HEK293 (cell line): Measurements from ENCODE around the gene PPP6R1.

Experiments
- CTCF ChIA-PET: fragments of 350-600 bp; formaldehyde crosslinking; extraction: SDS; loops from one replicate; lab custom pipeline; 2021; ENCODE audit warnings: antibody characterized with exemption; lab: Yijun Ruan, JAX
- POLR2A ChIA-PET: fragments of 300-600 bp; formaldehyde crosslinking; extraction: SDS; loops from one replicate; lab custom pipeline; 2020; ENCODE audit warnings: antibody characterized with exemption, inconsistent platforms; lab: Yijun Ruan, JAX
- H3K27ac ChIP-seq: fragments of 200-500 bp; sonication (Bioruptor generic); 2 replicates; pipeline ENCODE4 v1.5.1; 2014; ENCODE audit warnings: low read depth, low read length, control low read depth, inconsistent platforms; ENCODE audit errors: extremely low read depth
- H3K36me3 ChIP-seq, 2 experiments: fragments of 200-500 bp in 1 of 2; sonication (Bioruptor generic) in 1 of 2; 1 replicate in 1 of 2; 2 replicates in 1 of 2; pipeline ENCODE4 v1.5.1; 2014 to 2017; ENCODE audit warnings: inconsistent platforms in 2 of 2, low read length in 2 of 2; ENCODE audit not compliant: control insufficient read depth in 2 of 2, insufficient read depth in 1 of 2
- H3K4me1 ChIP-seq: fragments of 200-500 bp; sonication (Bioruptor generic); 2 replicates; pipeline ENCODE4 v1.5.1; 2014; ENCODE audit warnings: mild to moderate bottlenecking, low read length, inconsistent platforms; ENCODE audit not compliant: control insufficient read depth, insufficient read depth
- H3K4me3 ChIP-seq: 2 replicates; pipeline ENCODE4 v1.5.1; 2011; ENCODE audit warnings: low read depth, mild to moderate bottlenecking, control low read depth, low read length, moderate library complexity
- H3K9me3 ChIP-seq: fragments of 200-500 bp; sonication (Bioruptor generic); 2 replicates; pipeline ENCODE4 v1.5.1; 2014; ENCODE audit warnings: low read depth, low read length, inconsistent platforms; ENCODE audit not compliant: control insufficient read depth, insufficient read depth
- EGR2 ChIP-seq: fragments of 450-650 bp; formaldehyde crosslinking; IDR thresholded peaks from 2 replicates; pipeline ENCODE4 v1.5.1; 2016; ENCODE audit warnings: low read depth, missing biosample characterization, missing genetic modification characterization
- SALL2 ChIP-seq: fragments of 450-650 bp; formaldehyde crosslinking; IDR thresholded peaks from 2 replicates; pipeline ENCODE4 v1.5.0; 2017; ENCODE audit warnings: missing biosample characterization, mild to moderate bottlenecking, missing genetic modification characterization, borderline replicate concordance
- SCRT2 ChIP-seq: fragments of 450-650 bp; formaldehyde crosslinking; IDR thresholded peaks from 2 replicates; pipeline ENCODE4 v1.5.1; 2016; ENCODE audit warnings: missing biosample characterization, missing genetic modification characterization
- SP3 ChIP-seq: fragments of 450-650 bp; formaldehyde crosslinking; IDR thresholded peaks from 2 replicates; pipeline ENCODE4 v1.5.1; 2016; ENCODE audit warnings: missing biosample characterization, missing genetic modification characterization
- ZBTB17 ChIP-seq: fragments of 450-650 bp; formaldehyde crosslinking; IDR thresholded peaks from 2 replicates; pipeline ENCODE4 v1.5.1; 2016; ENCODE audit warnings: missing biosample characterization, missing genetic modification characterization
- ZFHX2 ChIP-seq: fragments of 450-650 bp; formaldehyde crosslinking; conservative IDR thresholded peaks from 2 replicates; pipeline ENCODE4 v1.5.1; 2016; ENCODE audit warnings: missing biosample characterization, missing genetic modification characterization
- ZIC2 ChIP-seq: fragments of 450-650 bp; formaldehyde crosslinking; IDR thresholded peaks from 2 replicates; pipeline ENCODE4 v1.5.1; 2016; ENCODE audit warnings: missing biosample characterization, missing genetic modification characterization
- ZNF140 ChIP-seq: fragments of 450-650 bp; formaldehyde crosslinking; IDR thresholded peaks from 2 replicates; pipeline ENCODE4 v1.5.1; 2016; ENCODE audit warnings: missing biosample characterization, missing genetic modification characterization
- ZNF302 ChIP-seq: fragments of 450-650 bp; formaldehyde crosslinking; IDR thresholded peaks from 2 replicates; pipeline ENCODE4 v1.5.1; 2016; ENCODE audit warnings: missing biosample characterization, missing genetic modification characterization, low read depth
- ZNF530 ChIP-seq: fragments of 450-650 bp; formaldehyde crosslinking; IDR thresholded peaks from 2 replicates; pipeline ENCODE4 v1.5.1; 2016; ENCODE audit warnings: low read depth, missing biosample characterization, missing genetic modification characterization
- ZNF600 ChIP-seq: fragments of 450-650 bp; formaldehyde crosslinking; IDR thresholded peaks from 2 replicates; pipeline ENCODE4 v1.5.1; 2016; ENCODE audit warnings: missing biosample characterization, missing genetic modification characterization
- ZNF621 ChIP-seq: fragments of 450-650 bp; formaldehyde crosslinking; IDR thresholded peaks from 2 replicates; pipeline ENCODE4 v1.5.1; 2017; ENCODE audit warnings: missing biosample characterization, missing genetic modification characterization
- ZNF677 ChIP-seq: fragments of 450-650 bp; IDR thresholded peaks from 2 replicates; pipeline ENCODE4 v1.5.0; 2018; ENCODE audit warnings: missing biosample characterization, mild to moderate bottlenecking, missing genetic modification characterization, moderate library complexity
- ZNF776 ChIP-seq: fragments of 450-650 bp; formaldehyde crosslinking; IDR thresholded peaks from 2 replicates; pipeline ENCODE4 v1.5.0; 2017; ENCODE audit warnings: missing biosample characterization, missing genetic modification characterization, borderline replicate concordance
- TF ChIP-seq, protein P1 (sequence below): fragments of 450-650 bp; formaldehyde crosslinking; IDR thresholded peaks from 2 replicates; pipeline ENCODE4 v1.5.1; 2016; ENCODE audit warnings: missing biosample characterization, missing genetic modification characterization
- TF ChIP-seq, protein P2 (sequence below): fragments of 450-650 bp; formaldehyde crosslinking; IDR thresholded peaks from 2 replicates; pipeline ENCODE4 v1.5.1; 2017; ENCODE audit warnings: missing biosample characterization, mild to moderate bottlenecking, missing genetic modification characterization, moderate library complexity

The PPP6R1 gene

DNA sequence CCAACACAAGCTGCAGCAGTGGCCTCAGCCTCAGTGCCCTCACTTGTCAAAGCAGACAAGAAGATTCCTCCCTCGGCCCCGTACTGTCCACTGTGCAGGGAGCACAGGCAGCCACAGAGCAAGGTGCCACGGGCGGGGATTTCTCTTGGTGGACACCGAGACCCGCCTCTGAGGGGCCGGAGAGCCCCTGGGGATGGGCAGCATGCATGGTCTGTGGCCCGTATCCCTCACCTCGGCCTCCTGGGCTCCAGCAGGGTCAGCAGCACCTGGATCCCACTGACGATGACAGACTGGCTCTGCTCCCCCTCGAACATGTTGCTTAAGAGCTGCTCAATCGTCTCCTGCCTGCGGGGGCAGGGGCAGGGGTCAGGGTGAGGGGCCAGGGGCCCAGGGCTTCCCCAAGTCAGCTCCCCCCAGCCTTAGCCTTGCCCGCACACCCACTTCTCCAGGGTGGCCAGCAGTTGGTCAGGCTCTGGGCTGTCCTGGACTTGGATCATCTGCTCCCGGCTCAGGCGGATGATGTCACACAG lies 16.8 kb downstream of the PPP6R1 start:
- no peaks in the 10 kb centered on the region for H3K9me3 ChIP-seq
- no peaks in the 10 kb centered on the region for H3K4me1 ChIP-seq
- H3K36me3 ChIP-seq: peaks cover 46 to 95% of the 10 kb centered on the region in 2 experiments
- TF ChIP-seq, protein P1, sequence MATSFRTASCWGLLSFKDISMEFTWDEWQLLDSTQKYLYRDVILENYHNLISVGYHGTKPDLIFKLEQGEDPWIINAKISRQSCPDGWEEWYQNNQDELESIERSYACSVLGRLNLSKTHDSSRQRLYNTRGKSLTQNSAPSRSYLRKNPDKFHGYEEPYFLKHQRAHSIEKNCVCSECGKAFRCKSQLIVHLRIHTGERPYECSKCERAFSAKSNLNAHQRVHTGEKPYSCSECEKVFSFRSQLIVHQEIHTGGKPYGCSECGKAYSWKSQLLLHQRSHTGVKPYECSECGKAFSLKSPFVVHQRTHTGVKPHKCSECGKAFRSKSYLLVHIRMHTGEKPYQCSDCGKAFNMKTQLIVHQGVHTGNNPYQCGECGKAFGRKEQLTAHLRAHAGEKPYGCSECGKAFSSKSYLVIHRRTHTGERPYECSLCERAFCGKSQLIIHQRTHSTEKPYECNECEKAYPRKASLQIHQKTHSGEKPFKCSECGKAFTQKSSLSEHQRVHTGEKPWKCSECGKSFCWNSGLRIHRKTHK (tag by site-specific recombination): no peak
- TF ChIP-seq, protein P2, sequence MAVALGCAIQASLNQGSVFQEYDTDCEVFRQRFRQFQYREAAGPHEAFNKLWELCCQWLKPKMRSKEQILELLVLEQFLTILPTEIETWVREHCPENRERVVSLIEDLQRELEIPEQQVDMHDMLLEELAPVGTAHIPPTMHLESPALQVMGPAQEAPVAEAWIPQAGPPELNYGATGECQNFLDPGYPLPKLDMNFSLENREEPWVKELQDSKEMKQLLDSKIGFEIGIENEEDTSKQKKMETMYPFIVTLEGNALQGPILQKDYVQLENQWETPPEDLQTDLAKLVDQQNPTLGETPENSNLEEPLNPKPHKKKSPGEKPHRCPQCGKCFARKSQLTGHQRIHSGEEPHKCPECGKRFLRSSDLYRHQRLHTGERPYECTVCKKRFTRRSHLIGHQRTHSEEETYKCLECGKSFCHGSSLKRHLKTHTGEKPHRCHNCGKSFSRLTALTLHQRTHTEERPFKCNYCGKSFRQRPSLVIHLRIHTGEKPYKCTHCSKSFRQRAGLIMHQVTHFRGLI (tag by site-specific recombination): no peak
- no peak for TF ChIP-seq SCRT2 (tag by site-specific recombination)
- TF ChIP-seq ZNF530 (tag by site-specific recombination): no peak
- TF ChIP-seq ZNF302 (tag by site-specific recombination): no peak
- no peak for TF ChIP-seq ZNF677
- TF ChIP-seq ZNF776 (tag by site-specific recombination): no peak
- TF ChIP-seq SP3 (tag by site-specific recombination): no peak
- H3K4me3 ChIP-seq: no peak overlapping the region
- H3K27ac ChIP-seq: no peak overlapping the region
- CTCF ChIA-PET: interaction anchor here (0.6 to 0.9 kb wide), 2 partner anchors 28 to 765 kb away, joined by 3 read pairs; no protein-coding TSS in a partner anchor
- POLR2A ChIA-PET: interaction anchor here (0.5 to 1.3 kb wide), 2 partner anchors 17 to 33 kb away, joined by 3 read pairs; partner anchors contain the start of gene PPP6R1

DNA sequence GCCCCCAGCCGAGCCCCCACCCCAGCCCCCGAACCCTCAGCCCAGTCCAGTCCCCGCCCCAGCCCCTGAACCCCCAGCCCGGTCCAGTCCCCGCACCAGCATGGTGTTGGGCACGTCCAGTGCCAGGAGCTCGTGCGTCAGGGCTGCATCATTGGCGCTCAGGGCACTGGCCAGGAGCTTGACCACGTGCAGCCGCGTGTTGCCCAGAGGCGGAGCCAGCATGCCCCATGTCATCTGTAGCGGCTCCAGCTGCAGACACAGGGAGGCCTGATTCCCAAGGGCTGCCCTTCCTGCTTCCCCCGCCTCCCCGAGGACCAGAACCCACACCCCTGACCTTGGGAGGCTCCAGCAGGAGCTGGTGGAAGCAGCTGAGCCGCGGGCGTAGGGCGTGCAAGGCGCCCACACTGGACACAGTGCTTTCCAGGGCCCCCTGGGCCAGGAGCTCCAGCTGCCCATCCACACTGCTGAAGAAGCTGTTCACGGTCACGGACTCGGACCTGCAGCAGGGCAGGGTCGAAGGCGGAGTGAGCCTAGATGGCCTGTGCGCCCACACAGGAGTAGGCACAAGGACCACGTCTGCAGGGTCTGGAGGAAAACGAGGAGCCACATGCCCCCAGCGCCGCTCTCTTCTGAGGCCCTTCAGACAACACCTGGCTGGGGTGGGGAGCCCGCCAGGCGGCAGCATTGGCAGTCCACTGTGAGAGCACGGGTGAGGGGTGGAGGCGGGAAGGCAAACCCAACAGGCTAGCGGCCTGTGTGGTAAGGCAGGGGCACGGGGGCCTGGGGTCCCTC lies 17.5 kb downstream of the PPP6R1 start:
- POLR2A ChIA-PET: interaction anchor here (0.5 to 0.6 kb wide), 2 partner anchors 34 to 182 kb away, joined by 3 read pairs; no protein-coding TSS in a partner anchor
- H3K27ac ChIP-seq: no peak overlapping the region
- no peak for TF ChIP-seq ZIC2 (tag by site-specific recombination)
- no peak for TF ChIP-seq ZNF621
- TF ChIP-seq ZNF140: no peak
- TF ChIP-seq ZBTB17 (tag by site-specific recombination): no peak
- no peak overlapping the region for H3K4me3 ChIP-seq
- peaks cover 50 to 95% of the 10 kb centered on the region in 2 experiments for H3K36me3 ChIP-seq
- CTCF ChIA-PET: interaction anchor here (0.6 to 0.9 kb wide), 2 partner anchors 27 to 764 kb away, joined by 3 read pairs; no protein-coding TSS in a partner anchor
- H3K4me1 ChIP-seq: no peaks in the 10 kb centered on the region
- no peaks in the 10 kb centered on the region for H3K9me3 ChIP-seq

DNA sequence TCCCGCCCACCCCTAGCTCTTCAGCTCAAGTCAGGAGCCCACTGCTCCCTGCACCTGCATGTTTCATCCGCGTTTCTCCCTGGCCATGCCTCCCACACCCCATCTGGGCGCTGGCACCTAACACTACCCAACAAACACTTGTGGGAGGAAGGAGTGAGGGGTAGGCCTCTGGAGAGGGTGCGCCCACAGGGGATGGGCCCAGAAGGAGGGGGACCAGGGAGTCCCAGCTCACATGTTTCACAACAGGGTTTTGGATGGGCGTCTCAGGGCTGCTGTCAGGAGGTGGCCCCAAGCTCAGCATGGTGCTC lies 18.1 kb downstream of the PPP6R1 start:
- no peaks in the 10 kb centered on the region for H3K4me1 ChIP-seq
- no peak overlapping the region for H3K4me3 ChIP-seq
- TF ChIP-seq ZFHX2 (peak; percentile 31), SALL2 (tag by site-specific recombination) (no peak), EGR2 (peak; percentile 68), ZNF600 (tag by site-specific recombination) (no peak)
- CTCF ChIA-PET: no interaction called here
- H3K9me3 ChIP-seq: no peaks in the 10 kb centered on the region
- POLR2A ChIA-PET: no interaction called here
- H3K27ac ChIP-seq: no peak overlapping the region
- H3K36me3 ChIP-seq: peaks cover 50 to 94% of the 10 kb centered on the region in 2 experiments
